Measurements from ENCODE around the gene CCDC141.

Gene CCDC141

GRCh38 chr2:178819147-178819875 lies 230.6 kb downstream of the CCDC141 start:
- no peak for DNase-seq

GRCh38 chr2:178811901-178812300 lies 238.0 kb downstream of the CCDC141 start:
- DNase-seq, result no peak

- no peak for DNase-seq
Measured at GRCh38 chr2:178811045-178811444, 238.9 kb downstream of the CCDC141 start.

GRCh38 chr2:178810422-178810821 lies 239.5 kb downstream of the CCDC141 start:
- no peak for DNase-seq

- no peak for DNase-seq
Measured at GRCh38 chr2:178807227-178808008, 242.5 kb downstream of the CCDC141 start, which contains the start of gene TTN. TSS of gene TTN (minus strand) at chr2:178807423. CDS start at chr2:178804642, 2,781 bp downstream.

- no peak for DNase-seq
Measured at GRCh38 chr2:178806543-178806942, 243.4 kb downstream of the CCDC141 start.

- DNase-seq, result no peak
Measured at GRCh38 chr2:178805457-178805856, 244.5 kb downstream of the CCDC141 start.

- DNase-seq, result peak; percentile 5
Measured at GRCh38 chr2:178804791-178805190, 245.1 kb downstream of the CCDC141 start.

- DNase-seq, result no peak
Measured at GRCh38 chr2:178800510-178800909, 249.4 kb downstream of the CCDC141 start.

GRCh38 chr2:178799305-178799704 lies 250.6 kb downstream of the CCDC141 start:
- no peak for DNase-seq

GRCh38 chr2:178796079-178796677 lies 253.8 kb downstream of the CCDC141 start:
- peak; percentile 35 for DNase-seq

- no peak for DNase-seq
Measured at GRCh38 chr2:178787934-178788333, 262.0 kb downstream of the CCDC141 start.

- no peak for DNase-seq
Measured at GRCh38 chr2:178787155-178787554, 262.8 kb downstream of the CCDC141 start.

- DNase-seq, result no peak
Measured at GRCh38 chr2:178783889-178784288, 266.0 kb downstream of the CCDC141 start.

- DNase-seq, result no peak
Measured at GRCh38 chr2:178782236-178782635, 267.7 kb downstream of the CCDC141 start.

All from NCI-H748 treated with DMSO at 0.1 percent for 48 hours (cell line).